Keratinocyte (primary cell): Measurements from ENCODE around the gene FLNC. TPM values are rescaled to one million over a fixed set of nuclear protein-coding genes. Genes with fewer than 3 reads are reported as not detected.

Source experiments
- DNase-seq: peaks from one replicate; pipeline ENCODE4 v3.0.0-alpha.2; 2011; ENCODE audit warnings: low read depth, missing footprints, low spot score
- FAIRE-seq: peaks from 2 replicates; lab custom pipeline; 2011; peaks lifted over from hg19 to GRCh38; lab: Jason Lieb, UNC
- H2AFZ ChIP-seq: 2 replicates; pipeline ENCODE4 v1.6.0; 2012; ENCODE audit warnings: low read length, control low read depth, inconsistent platforms; ENCODE audit not compliant: control insufficient read depth
- H3K27ac ChIP-seq: 2 replicates; pipeline ENCODE4 v1.5.1; 2011; ENCODE audit warnings: low read length; ENCODE audit not compliant: control insufficient read depth, insufficient read depth
- H3K27me3 ChIP-seq: 3 replicates; pipeline ENCODE4 v1.6.0; 2011; ENCODE audit warnings: low read length; ENCODE audit not compliant: control insufficient read depth, insufficient read depth; ENCODE audit errors: extremely low read depth
- H3K36me3 ChIP-seq, 2 experiments: 2 replicates in 1 of 2; 3 replicates in 1 of 2; pipeline ENCODE4 v1.5.1; 2011; ENCODE audit warnings: low read length in 2 of 2, mild to moderate bottlenecking in 1 of 2; ENCODE audit not compliant: control insufficient read depth in 2 of 2, insufficient read depth in 2 of 2; ENCODE audit errors: extremely low read depth in 1 of 2
- H3K4me1 ChIP-seq: 3 replicates; pipeline ENCODE4 v1.5.1; 2011; ENCODE audit warnings: low read length; ENCODE audit not compliant: control insufficient read depth, insufficient read depth; ENCODE audit errors: extremely low read depth
- H3K4me2 ChIP-seq: 3 replicates; pipeline ENCODE4 v1.6.0; 2011; ENCODE audit warnings: low read depth, low read length; ENCODE audit not compliant: control insufficient read depth, insufficient read depth; ENCODE audit errors: extremely low read depth
- H3K4me3 ChIP-seq, 3 experiments: fragments of 200-600 bp in 1 of 3; sonication (generic) in 1 of 3; 2 replicates in 2 of 3; 3 replicates in 1 of 3; pipeline ENCODE4 v1.5.1; 2011 to 2016; ENCODE audit warnings: low read length in 3 of 3, mild to moderate bottlenecking in 3 of 3, control low read depth in 2 of 3, inconsistent platforms in 1 of 3, low read depth in 1 of 3, mixed read lengths in 1 of 3, mixed run types in 1 of 3, moderate library complexity in 1 of 3; ENCODE audit not compliant: control insufficient read depth in 2 of 3, insufficient read depth in 2 of 3; ENCODE audit errors: extremely low read depth in 1 of 3
- H3K79me2 ChIP-seq: 2 replicates; pipeline ENCODE4 v1.6.0; 2012; ENCODE audit warnings: low read length; ENCODE audit not compliant: control insufficient read depth, insufficient read depth
- H3K9ac ChIP-seq: 3 replicates; pipeline ENCODE4 v1.6.0; 2011; ENCODE audit warnings: low read length; ENCODE audit not compliant: control insufficient read depth, insufficient read depth; ENCODE audit errors: extremely low read depth
- H3K9me1 ChIP-seq: 3 replicates; pipeline ENCODE4 v1.6.0; 2011; ENCODE audit warnings: low read length; ENCODE audit not compliant: control insufficient read depth, insufficient read depth; ENCODE audit errors: extremely low read depth
- H3K9me3 ChIP-seq: 2 replicates; pipeline ENCODE4 v1.5.1; 2012; ENCODE audit warnings: low read depth, low read length; ENCODE audit not compliant: control insufficient read depth
- H4K20me1 ChIP-seq: 3 replicates; pipeline ENCODE4 v1.6.0; 2011; ENCODE audit warnings: low read length; ENCODE audit not compliant: control insufficient read depth, insufficient read depth; ENCODE audit errors: extremely low read depth
- EZH2 ChIP-seq: IDR thresholded peaks from one replicate; pipeline ENCODE4 v1.6.1; 2012; ENCODE audit warnings: inconsistent platforms, mild to moderate bottlenecking, low read length, moderate library complexity
- dilution Hi-C: fragments of 300-500 bp; cut with MboI; formaldehyde crosslinking; loops from one replicate; pipeline ENCODE4 v1.7.0; 2020; ENCODE audit warnings: low sequenced_read_pairs; ENCODE audit not compliant: extremely low pct_ligation_motif_present
- polyA plus RNA-seq, 5 experiments: library from polyadenylated mRNA; depleted of rRNA in 3 of 5; stranded (reverse) in 3 of 5; stranded (forward) in 1 of 5; unstranded in 1 of 5; fragments of >200 nt; gene quantifications; 1 replicate in 1 of 5; 2 replicates in 3 of 5; 3 replicates in 1 of 5; pipeline versions ENCODE4 v1.2.1 to v1.2.3, GENCODE V29; 2011 to 2012; ENCODE audit warnings: missing spikeins in 2 of 5, low read depth in 1 of 5, low replicate concordance in 1 of 5
- TF ChIP-seq, protein P1 (sequence below), 3 experiments: IDR thresholded peaks in 1 of 3; conservative IDR thresholded peaks in 1 of 3; optimal IDR thresholded peaks in 1 of 3; 2 replicates in 2 of 3; 3 replicates in 1 of 3; pipeline versions ENCODE3 to v1.5.1; 2011; ENCODE audit warnings: low read length in 3 of 3, mild to moderate bottlenecking in 3 of 3, moderate library complexity in 2 of 3, control low read depth in 1 of 3, inconsistent platforms in 1 of 3; ENCODE audit not compliant: insufficient read depth in 2 of 3; ENCODE audit errors: extremely low read depth in 1 of 3

Gene FLNC
- polyA plus RNA-seq, 1 donor (not counting 4 experiments of a cell fraction or from before 2014, with no cell fraction given) = 0.03 TPM

DNA sequence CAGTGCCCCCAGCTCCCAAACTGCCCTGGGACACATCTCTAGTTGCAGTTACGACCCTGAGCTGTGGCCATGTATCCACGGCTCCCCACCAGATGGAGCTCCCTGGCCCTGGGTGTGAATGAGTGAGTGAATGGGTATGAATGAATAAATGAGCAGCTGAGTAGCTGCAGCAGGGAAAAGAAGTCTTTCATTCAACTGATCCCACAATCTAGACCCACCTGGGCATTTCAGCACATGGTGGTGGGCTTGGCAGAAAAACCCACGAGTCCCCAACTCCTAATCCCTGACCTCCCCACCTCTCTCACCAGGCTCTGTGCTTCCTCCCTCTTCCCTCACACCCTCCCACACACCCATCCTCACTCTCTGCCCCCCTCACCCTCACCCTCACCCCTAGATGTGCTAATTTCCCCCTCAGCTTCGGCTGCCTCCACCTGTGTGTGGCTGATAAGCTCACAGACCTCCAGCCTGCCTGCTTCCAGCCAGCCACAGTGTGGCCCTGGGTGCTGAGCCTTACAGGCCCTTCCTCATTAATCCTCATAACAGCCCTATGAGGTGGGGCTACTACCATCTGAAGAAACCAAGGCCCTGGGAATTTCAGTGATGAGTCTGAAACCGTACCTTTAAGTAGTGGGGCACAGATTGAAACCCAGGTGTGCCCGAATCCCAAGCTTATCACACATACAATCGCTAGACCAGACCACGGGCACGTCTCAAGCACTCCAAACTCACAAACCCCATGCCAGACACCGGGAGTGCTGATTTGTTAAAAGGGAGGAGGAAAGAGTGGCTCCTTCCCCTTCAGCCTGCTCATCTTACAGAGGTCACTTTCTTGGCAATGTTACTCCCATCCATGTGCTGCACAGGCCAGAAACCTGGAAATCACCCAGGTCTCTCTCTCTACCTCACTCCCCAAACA, 30.2 kb downstream of the FLNC start:
- peaks cover 14% of the 10 kb centered on the region for H3K4me1 ChIP-seq
- dilution Hi-C loops = no loop called here
- H3K9me1 ChIP-seq = no peaks in the 10 kb centered on the region
- H4K20me1 ChIP-seq = no peaks in the 10 kb centered on the region
- H3K9me3 ChIP-seq = no peaks in the 10 kb centered on the region
- H3K4me2 ChIP-seq = no peak overlapping the region
- no peaks in the 10 kb centered on the region for H3K27me3 ChIP-seq
- H3K36me3 ChIP-seq = peaks cover 5 to 7% of the 10 kb centered on the region in 2 experiments
- H2AFZ ChIP-seq = no peak overlapping the region
- FAIRE-seq = no peak
- H3K27ac ChIP-seq = no peak overlapping the region
- TF ChIP-seq EZH2 = no peak
- TF ChIP-seq, protein P1, sequence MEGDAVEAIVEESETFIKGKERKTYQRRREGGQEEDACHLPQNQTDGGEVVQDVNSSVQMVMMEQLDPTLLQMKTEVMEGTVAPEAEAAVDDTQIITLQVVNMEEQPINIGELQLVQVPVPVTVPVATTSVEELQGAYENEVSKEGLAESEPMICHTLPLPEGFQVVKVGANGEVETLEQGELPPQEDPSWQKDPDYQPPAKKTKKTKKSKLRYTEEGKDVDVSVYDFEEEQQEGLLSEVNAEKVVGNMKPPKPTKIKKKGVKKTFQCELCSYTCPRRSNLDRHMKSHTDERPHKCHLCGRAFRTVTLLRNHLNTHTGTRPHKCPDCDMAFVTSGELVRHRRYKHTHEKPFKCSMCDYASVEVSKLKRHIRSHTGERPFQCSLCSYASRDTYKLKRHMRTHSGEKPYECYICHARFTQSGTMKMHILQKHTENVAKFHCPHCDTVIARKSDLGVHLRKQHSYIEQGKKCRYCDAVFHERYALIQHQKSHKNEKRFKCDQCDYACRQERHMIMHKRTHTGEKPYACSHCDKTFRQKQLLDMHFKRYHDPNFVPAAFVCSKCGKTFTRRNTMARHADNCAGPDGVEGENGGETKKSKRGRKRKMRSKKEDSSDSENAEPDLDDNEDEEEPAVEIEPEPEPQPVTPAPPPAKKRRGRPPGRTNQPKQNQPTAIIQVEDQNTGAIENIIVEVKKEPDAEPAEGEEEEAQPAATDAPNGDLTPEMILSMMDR (optimal IDR thresholded peaks at IDR 0.05 in 1 of 3, IDR thresholded peaks at IDR 0.05 in 1 of 3, conservative IDR thresholded peaks at IDR 0.05 in 1 of 3; ENCODE audit: extremely low read depth in 1 of 3, insufficient read depth in 2 of 3, low read length in 3 of 3) = peak; percentile 14 to 57 (median 18)
- H3K9ac ChIP-seq = no peak overlapping the region
- no peak overlapping the region for H3K4me3 ChIP-seq
- H3K79me2 ChIP-seq = peaks cover 27% of the 10 kb centered on the region
- DNase-seq = no peak

DNA sequence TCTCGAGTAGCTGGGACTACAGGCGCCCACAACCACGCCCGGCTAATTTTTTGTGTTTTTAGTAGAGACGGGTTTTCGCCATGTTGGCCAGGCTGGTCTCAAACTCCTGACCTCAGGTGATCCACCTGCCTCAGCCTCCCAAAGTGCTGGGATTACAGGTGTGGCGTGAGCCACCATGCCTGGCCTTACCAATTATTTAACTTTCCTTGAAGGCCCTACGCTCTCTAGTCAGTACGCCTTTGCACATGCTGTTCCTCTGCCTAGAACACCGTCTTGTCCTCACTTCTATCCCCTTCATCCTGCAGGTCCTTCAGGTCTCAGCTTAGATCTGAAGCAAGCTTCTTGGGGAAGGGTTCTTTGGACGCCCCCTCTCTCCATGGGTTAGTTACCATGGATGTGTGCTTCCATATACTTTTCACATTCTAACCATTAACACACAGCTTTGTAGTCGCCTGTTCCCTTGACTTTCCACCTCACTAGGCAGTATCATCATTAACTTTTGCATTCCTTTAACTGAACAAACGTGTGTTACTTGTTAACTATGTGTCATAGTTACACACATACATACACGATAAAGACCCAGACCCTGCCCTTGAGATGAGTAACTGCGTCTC, 31.9 kb downstream of the FLNC start:
- Histone ChIP-seq H3K27ac (peak overlapping the region; percentile 80), H3K9ac (peak overlapping the region; percentile 91), H3K4me2 (peak overlapping the region; percentile 93), H3K9me3 (no peaks in the 10 kb centered on the region), H3K27me3 (no peaks in the 10 kb centered on the region), H4K20me1 (no peaks in the 10 kb centered on the region), H2AFZ (peak overlapping the region; percentile 98), H3K36me3 (peaks cover 10 to 17% of the 10 kb centered on the region in 2 experiments), H3K9me1 (no peaks in the 10 kb centered on the region), H3K4me3 (peak overlapping the region; percentile 63 to 94 (median 87)), H3K79me2 (peaks cover 32% of the 10 kb centered on the region), H3K4me1 (peaks cover 18% of the 10 kb centered on the region)
- no peak for DNase-seq
- dilution Hi-C loops = no loop called here
- TF ChIP-seq, protein P1 (optimal IDR thresholded peaks at IDR 0.05 in 1 of 3, IDR thresholded peaks at IDR 0.05 in 1 of 3, conservative IDR thresholded peaks at IDR 0.05 in 1 of 3; ENCODE audit: extremely low read depth in 1 of 3, insufficient read depth in 2 of 3, low read length in 3 of 3) = no peak
- TF ChIP-seq EZH2 = no peak
- peak; percentile 26 for FAIRE-seq
